Esophagus squamous epithelium (tissue), 4 donors: ENCODE results near the gene ZMIZ1.

ENCODE experiments used
- CTCF ChIP-seq, 6 experiments: fragments of 450-650 bp in 4 of 6; fragments of 200-600 bp in 2 of 6; sonication (generic) in 2 of 6; IDR thresholded peaks; one replicate each; pipeline ENCODE4 v1.5.1; 2016 to 2019; ENCODE audit warnings: antibody characterized with exemption in 6 of 6, mild to moderate bottlenecking in 4 of 6, moderate library complexity in 4 of 6
- POLR2A ChIP-seq, 4 donors: fragments of 450-650 bp; IDR thresholded peaks; one replicate each; pipeline ENCODE4 v1.6.1; 2017; ENCODE audit warnings: antibody characterized with exemption in 4 of 4, mild to moderate bottlenecking in 4 of 4, moderate library complexity in 3 of 4

DNA sequence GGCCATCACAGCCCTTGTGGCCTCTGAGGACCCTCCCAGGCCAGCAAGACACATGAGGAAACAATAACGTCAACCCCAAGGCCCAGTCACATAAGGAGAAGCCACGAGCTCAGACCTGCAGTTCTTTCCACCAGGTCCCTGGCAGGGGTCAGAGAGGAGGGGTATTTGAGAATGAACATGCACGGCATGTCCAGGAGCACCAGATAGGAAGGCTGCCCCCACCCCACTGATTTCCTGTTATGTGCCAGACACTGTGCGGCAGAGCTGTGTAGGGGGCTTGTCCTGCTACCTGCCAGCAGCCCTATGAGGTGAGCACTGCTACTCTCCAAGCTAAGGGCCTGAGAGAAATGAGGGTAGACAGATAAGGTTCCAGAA, 40.7 kb upstream of the ZMIZ1 start:
- TF ChIP-seq POLR2A (IDR thresholded peaks at IDR 0.05) (no peak), CTCF (IDR thresholded peaks at IDR 0.05) (no peak)
